ENCODE results near the gene MAGEA9B. TPM values are rescaled to one million over a fixed set of nuclear protein-coding genes. Genes with fewer than 3 reads are reported as not detected.
A peak's percentile ranks its signal among the peaks of the same experiment; 100 is the strongest.
"Not testable (repeated sequence)": the region's sequence is repeated elsewhere in the genome, so short reads cannot be mapped to it uniquely, and the experiment has no call there.

MAGEA9B gene
- polyA plus RNA-seq, 6 donors from 2014 or later = not detected

- no peak for DNase-seq
- ATAC-seq (ENCODE audit: low read depth in 2 of 2) = no peak
- H3K9me3 Mint-ChIP-seq = peaks cover 0 to 2% (median 0%) of the 10 kb centered on the region in 7 donors
- no peaks in the 10 kb centered on the region for H3K36me3 Mint-ChIP-seq
- H3K4me1 Mint-ChIP-seq = no peaks in the 10 kb centered on the region
- H3K27ac Mint-ChIP-seq = no peak overlapping the region
- no peak overlapping the region for H3K4me3 Mint-ChIP-seq
- H3K27me3 Mint-ChIP-seq = no peaks in the 10 kb centered on the region
Measured at GRCh38 chrX:149563359-149563758, 23.9 kb downstream of the MAGEA9B start.

- H3K27me3 Mint-ChIP-seq; H3K27ac Mint-ChIP-seq; H3K4me3 Mint-ChIP-seq; H3K4me1 Mint-ChIP-seq; ATAC-seq (ENCODE audit: low read depth in 2 of 2); H3K9me3 Mint-ChIP-seq; H3K36me3 Mint-ChIP-seq; DNase-seq: not testable (repeated sequence)
Measured at GRCh38 chrX:149555251-149555650, 32.0 kb downstream of the MAGEA9B start.

- ATAC-seq (ENCODE audit: low read depth in 2 of 2) = not testable (repeated sequence)
Measured at GRCh38 chrX:149551939-149552248, 35.4 kb downstream of the MAGEA9B start.

GRCh38 chrX:149551245-149551938 lies 35.9 kb downstream of the MAGEA9B start:
- H3K27me3 Mint-ChIP-seq; ATAC-seq (ENCODE audit: low read depth in 2 of 2); H3K9me3 Mint-ChIP-seq; H3K36me3 Mint-ChIP-seq; H3K4me3 Mint-ChIP-seq; DNase-seq; H3K4me1 Mint-ChIP-seq; H3K27ac Mint-ChIP-seq: not testable (repeated sequence)

More at GRCh38 chrX:149551939-149552248, 35.4 kb downstream of the MAGEA9B start:
- H3K36me3 Mint-ChIP-seq, H3K27me3 Mint-ChIP-seq, DNase-seq, H3K4me3 Mint-ChIP-seq, H3K4me1 Mint-ChIP-seq, H3K9me3 Mint-ChIP-seq, H3K27ac Mint-ChIP-seq: not testable (repeated sequence)

GRCh38 chrX:149550454-149550853 lies 36.8 kb downstream of the MAGEA9B start:
- H3K4me3 Mint-ChIP-seq; H3K9me3 Mint-ChIP-seq; H3K27ac Mint-ChIP-seq; H3K36me3 Mint-ChIP-seq; H3K4me1 Mint-ChIP-seq; H3K27me3 Mint-ChIP-seq; DNase-seq; ATAC-seq (ENCODE audit: low read depth in 2 of 2): not testable (repeated sequence)

GRCh38 chrX:149549701-149550100 lies 37.6 kb downstream of the MAGEA9B start, which contains the start of gene HSFX3:
HSFX3 (minus strand) TSS chrX:149549924; CDS start chrX:149549852, 72 bp downstream.
- H3K4me1 Mint-ChIP-seq; H3K27ac Mint-ChIP-seq; H3K27me3 Mint-ChIP-seq; DNase-seq; H3K36me3 Mint-ChIP-seq; H3K9me3 Mint-ChIP-seq; H3K4me3 Mint-ChIP-seq; ATAC-seq (ENCODE audit: low read depth in 2 of 2): not testable (repeated sequence)

GRCh38 chrX:149547782-149548181 lies 39.5 kb downstream of the MAGEA9B start:
- DNase-seq; H3K36me3 Mint-ChIP-seq; H3K9me3 Mint-ChIP-seq; H3K4me1 Mint-ChIP-seq; H3K4me3 Mint-ChIP-seq; H3K27me3 Mint-ChIP-seq; H3K27ac Mint-ChIP-seq; ATAC-seq (ENCODE audit: low read depth in 2 of 2): not testable (repeated sequence)

- not testable (repeated sequence) for H3K27ac Mint-ChIP-seq; H3K9me3 Mint-ChIP-seq; H3K36me3 Mint-ChIP-seq; H3K4me1 Mint-ChIP-seq; H3K27me3 Mint-ChIP-seq; DNase-seq; ATAC-seq (ENCODE audit: low read depth in 2 of 2); H3K4me3 Mint-ChIP-seq
Measured at GRCh38 chrX:149546962-149547361, 40.3 kb downstream of the MAGEA9B start.

GRCh38 chrX:149545545-149546543 lies 41.4 kb downstream of the MAGEA9B start:
- peak; percentile 12 to 20 for ATAC-seq (ENCODE audit: low read depth in 2 of 2)
- H3K4me3 Mint-ChIP-seq = peak overlapping the region in 2 of 8 donors; percentile 12 to 62
- H3K27me3 Mint-ChIP-seq, H3K4me1 Mint-ChIP-seq, DNase-seq, H3K9me3 Mint-ChIP-seq, H3K36me3 Mint-ChIP-seq: not testable (repeated sequence)
- peak overlapping the region in 3 of 6 donors; percentile 41 to 87 (median 54) for H3K27ac Mint-ChIP-seq

GRCh38 chrX:149541521-149542047 lies 45.7 kb downstream of the MAGEA9B start:
- H3K4me1 Mint-ChIP-seq = peaks cover 0 to 17% (median 10%) of the 10 kb centered on the region in 3 donors
- no peak for ATAC-seq (ENCODE audit: low read depth in 2 of 2)
- no peak for DNase-seq
- peak overlapping the region; percentile 99 to 100 (median 100) for H3K27ac Mint-ChIP-seq
- H3K27me3 Mint-ChIP-seq = no peaks in the 10 kb centered on the region
- H3K36me3 Mint-ChIP-seq = no peaks in the 10 kb centered on the region
- H3K9me3 Mint-ChIP-seq = peaks cover 0 to 3% (median 0%) of the 10 kb centered on the region in 7 donors
- peak overlapping the region; percentile 78 to 99 (median 96) for H3K4me3 Mint-ChIP-seq

GRCh38 chrX:149540621-149541520 lies 46.4 kb downstream of the MAGEA9B start, which contains the start of gene EOLA1:
EOLA1 (plus strand) TSS chrX:149541012; CDS start chrX:149545631, 4,619 bp downstream.
- peak within 1 kb of the TSS; percentile 78 to 99 (median 96) for H3K4me3 Mint-ChIP-seq
- peak; percentile 88 for DNase-seq
- H3K27me3 Mint-ChIP-seq = no peaks in the 10 kb centered on the region
- H3K4me1 Mint-ChIP-seq = peaks cover 0 to 20% (median 10%) of the 10 kb centered on the region in 3 donors
- peak; percentile 69 to 74 for ATAC-seq (ENCODE audit: low read depth in 2 of 2)
- H3K36me3 Mint-ChIP-seq = no peaks in the 10 kb centered on the region
- peaks cover 0 to 3% (median 0%) of the 10 kb centered on the region in 7 donors for H3K9me3 Mint-ChIP-seq
- peak within 1 kb of the TSS; percentile 99 to 100 (median 100) for H3K27ac Mint-ChIP-seq

- DNase-seq (peak; percentile 79), ATAC-seq (ENCODE audit: low read depth in 2 of 2) (peak; percentile 38 to 46)
- Mint-ChIP-seq H3K36me3 (peaks cover 0 to 4% of the 10 kb centered on the region in 2 donors), H3K27ac (peak overlapping the region; percentile 99 to 100 (median 100)), H3K4me1 (peaks cover 0 to 27% (median 10%) of the 10 kb centered on the region in 3 donors), H3K9me3 (peaks cover 0 to 3% (median 0%) of the 10 kb centered on the region in 7 donors), H3K4me3 (peak overlapping the region; percentile 78 to 99 (median 96)), H3K27me3 (no peaks in the 10 kb centered on the region)
Measured at GRCh38 chrX:149540131-149540620, 47.1 kb downstream of the MAGEA9B start.
